Stimulated activated CD4-positive, alpha-beta T cell treated with anti-CD3 and anti-CD28 coated beads, Interleukin-2, amount 100 ng/mL, for 24 hours (primary cell): Measurements from ENCODE around the gene ELP5.
A peak's percentile ranks its signal among the peaks of the same experiment; 100 is the strongest.

Experiments
- DNase-seq, 2 donors: peaks; one replicate each; pipeline ENCODE4 v3.0.0-alpha.2; 2020

The ELP5 gene

DNA sequence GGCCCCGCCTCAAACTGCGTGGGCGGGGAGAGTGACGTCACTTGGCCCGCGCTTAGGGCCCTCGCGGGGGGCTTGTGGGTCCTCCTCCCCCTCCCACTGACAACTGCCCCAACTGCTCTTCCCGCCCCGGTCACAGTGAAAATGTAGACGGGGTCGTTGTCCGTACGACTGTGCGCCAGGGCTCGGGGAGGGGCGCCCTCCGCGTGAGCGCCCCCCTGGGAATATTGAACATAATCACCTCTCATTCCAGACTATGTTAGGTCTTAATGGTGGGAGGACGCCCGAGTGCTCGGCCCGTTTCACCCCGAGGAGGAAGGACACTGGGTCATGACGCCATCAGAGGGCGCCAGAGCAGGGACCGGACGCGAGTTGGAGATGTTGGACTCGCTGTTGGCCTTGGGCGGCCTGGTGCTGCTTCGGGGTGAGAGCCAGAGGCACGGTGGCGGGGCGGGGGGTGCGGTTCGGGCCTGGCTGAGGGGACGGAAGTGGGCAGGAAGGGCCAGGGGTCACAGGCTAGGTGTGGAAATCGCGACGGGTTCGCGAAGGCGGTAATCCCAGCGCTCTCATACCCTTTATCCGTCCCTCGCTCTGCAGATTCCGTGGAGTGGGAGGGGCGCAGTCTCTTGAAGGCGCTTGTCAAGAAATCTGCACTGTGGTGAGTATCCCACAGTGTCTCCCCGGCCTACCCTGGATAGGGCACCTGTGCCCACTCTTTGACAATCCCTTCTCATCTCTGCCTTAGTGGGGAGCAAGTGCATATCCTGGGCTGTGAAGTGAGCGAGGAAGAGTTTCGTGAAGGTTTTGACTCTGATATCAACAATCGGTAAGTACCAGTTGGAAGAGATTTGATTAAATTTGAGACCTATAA lies at the start of gene ELP5:
Gene ELP5, plus strand, starts transcription at position 40 of the 868 bp plus-strand sequence. Its CDS starts 336 bp downstream, at position 376.
- peak; percentile 88 to 98 for DNase-seq

DNA sequence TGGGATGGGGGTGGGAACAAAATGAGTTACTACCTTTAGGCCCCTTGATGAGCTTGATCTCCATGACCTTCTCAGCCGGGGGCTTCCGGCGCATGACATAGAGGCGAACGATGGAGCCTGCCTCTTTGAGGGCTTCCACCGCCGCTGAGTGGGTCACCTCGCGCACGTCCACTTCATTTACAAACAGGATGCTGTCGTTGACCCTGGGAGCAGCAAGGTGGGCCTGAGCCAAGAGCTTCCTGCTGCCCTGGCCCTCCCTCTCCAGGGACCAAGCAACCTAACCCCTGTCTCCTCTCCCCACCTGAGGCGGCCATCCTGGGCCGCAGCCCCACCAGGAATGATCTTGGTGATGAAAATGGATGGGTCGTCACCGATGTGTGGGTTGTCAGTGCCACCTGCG lies 48.6 kb upstream of the ELP5 start:
- DNase-seq: no peak

- no peak for DNase-seq
These were observed 47.7 kb upstream of the ELP5 start for GRCh38 chr17:7204336-7204735.

GRCh38 chr17:7204828-7205461 lies 47.1 kb upstream of the ELP5 start:
- peak; percentile 91 to 95 for DNase-seq

- no peak for DNase-seq
These were observed 46.5 kb upstream of the ELP5 start for GRCh38 chr17:7205561-7205960.

DNA sequence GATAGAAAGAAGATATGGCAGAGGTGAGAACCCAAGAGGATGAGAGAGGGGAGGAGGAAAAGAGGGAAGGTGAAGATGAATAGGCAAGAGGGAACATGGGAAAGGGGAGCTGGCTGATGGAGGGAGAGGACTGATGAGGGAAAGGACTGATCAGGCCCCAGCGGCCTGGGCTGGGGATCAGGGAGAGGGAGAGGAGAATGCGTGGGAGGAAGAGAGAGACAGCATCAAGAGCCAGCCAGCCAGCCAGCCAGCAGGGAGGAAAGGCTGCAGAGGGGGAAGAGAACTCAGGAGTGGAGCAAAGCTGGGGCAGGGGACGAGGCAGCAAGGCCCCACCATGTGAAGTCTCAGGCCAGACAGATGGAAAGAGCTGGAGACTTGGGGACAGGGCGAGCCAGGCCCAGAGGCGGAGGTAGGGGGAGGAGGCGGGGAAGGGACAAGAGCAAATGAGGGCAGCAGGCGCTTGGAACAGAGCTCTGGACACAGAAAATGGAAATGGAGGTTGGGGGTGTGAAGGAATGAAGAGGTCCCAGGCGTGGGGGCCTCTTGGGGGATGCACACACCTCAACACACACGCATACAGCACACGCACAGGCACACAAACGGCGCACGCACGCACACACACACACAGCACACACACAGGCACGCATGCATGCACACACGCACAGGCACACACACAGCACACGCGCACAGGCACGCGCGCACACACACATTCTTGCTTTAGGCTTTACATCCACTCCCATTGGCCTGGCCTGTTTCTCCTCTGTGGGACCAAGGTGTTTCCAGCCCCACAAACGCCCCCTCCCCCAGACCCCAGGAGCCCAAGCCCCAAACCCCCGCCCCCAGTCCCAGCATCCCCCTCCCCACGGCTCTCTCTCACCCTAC lies 44.7 kb upstream of the ELP5 start:
- DNase-seq: no peak

DNA sequence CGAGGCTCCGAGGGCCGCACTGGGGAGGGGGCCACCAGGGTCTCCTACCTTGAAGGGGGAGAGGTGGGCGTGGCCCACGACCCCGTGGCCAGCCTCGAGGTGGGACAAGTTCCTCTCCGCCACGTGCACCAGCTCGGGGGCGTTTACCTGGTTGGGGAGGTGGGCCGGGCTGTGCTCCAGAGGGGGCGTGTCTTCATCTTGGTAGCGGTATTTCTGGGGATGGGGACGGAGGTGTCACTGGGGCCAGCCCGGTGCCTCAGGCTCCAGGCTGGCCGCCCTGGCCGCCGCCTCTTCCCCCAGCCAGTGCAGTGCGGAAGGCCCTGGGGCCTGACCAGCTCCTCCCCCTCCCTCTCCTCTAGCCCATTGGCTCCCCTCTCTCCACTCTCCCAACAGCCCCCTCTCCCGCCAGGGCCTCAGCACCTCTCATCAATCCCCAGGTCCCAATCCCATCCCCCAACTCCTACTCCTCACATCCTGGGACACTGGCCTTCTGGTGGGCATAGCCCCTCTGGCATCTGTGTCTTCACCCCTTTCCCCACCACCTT lies 43.9 kb upstream of the ELP5 start:
- DNase-seq: no peak

GRCh38 chr17:7208754-7209460 lies 43.1 kb upstream of the ELP5 start:
- DNase-seq: no peak

GRCh38 chr17:7211491-7212273 lies 40.3 kb upstream of the ELP5 start:
- DNase-seq: no peak

- DNase-seq: no peak
These were observed 38.1 kb upstream of the ELP5 start for GRCh38 chr17:7213895-7214299.

GRCh38 chr17:7214300-7215135 lies 37.5 kb upstream of the ELP5 start:
- peak; percentile 100 for DNase-seq

DNA sequence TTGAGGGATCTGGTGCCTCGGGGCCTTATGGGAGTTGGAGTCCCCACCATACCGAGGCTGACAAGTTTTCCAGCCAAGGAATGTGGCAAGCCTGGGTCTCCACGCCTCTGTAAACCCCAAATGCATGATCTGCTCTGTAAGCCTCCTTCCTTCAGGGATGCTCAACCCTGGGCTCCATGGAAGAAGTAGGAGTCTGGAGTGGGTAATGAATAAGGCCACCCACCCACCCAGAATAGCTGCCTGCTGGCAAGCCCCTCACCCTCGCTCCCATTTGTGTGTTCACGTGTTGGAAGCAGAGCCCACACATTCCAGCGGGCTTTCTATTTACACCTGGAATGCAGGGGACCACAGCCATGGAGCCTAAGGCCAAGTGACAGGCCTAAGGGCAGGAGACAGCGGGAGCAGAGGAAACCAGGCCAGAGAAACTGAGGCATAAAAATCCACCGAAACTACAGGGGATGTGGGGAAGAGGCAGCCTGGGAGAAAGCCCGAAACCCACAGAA lies 36.8 kb upstream of the ELP5 start:
- DNase-seq: no peak

GRCh38 chr17:7215652-7216180 lies 36.3 kb upstream of the ELP5 start:
- no peak for DNase-seq

DNA sequence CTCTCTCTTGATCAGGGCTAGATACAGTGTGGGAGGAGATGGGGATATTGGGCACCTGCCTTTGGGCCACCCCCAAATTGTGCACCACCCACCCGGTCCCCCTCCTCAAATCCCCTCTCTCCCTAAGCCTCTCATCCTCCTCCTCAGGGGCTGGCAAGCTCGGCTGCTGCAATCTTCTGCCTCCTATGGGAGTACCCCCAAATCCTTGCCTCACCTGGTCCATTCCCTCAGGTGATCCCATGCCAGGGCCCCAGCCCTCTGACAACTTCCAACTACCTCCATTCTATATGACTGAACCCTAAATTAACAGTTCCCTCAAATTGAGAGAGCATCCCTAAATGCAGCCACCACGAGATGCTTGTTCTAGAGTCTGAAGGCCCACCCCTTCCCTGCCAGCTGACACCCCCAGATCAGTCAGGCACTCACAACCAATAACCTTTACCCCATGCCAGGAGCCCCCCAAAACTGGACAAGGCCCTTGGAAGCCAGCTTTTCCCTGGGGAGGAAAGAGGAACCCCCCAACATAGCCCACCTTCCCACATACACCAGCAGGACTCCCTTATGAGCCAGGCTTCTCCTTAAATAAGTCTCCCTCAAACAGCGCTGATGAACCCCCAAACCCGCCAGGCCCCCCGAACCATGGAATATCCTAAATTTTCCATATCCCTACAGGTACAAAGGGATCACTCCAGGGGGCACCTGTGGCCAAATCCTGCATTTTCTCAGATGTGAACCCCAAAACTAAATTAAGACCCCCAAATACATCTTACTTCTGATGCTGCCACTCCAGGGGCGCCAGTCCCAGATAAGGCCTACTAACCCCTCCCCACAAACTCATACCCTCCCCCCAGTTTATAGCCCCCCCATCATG lies 35.5 kb upstream of the ELP5 start:
- no peak for DNase-seq

DNA sequence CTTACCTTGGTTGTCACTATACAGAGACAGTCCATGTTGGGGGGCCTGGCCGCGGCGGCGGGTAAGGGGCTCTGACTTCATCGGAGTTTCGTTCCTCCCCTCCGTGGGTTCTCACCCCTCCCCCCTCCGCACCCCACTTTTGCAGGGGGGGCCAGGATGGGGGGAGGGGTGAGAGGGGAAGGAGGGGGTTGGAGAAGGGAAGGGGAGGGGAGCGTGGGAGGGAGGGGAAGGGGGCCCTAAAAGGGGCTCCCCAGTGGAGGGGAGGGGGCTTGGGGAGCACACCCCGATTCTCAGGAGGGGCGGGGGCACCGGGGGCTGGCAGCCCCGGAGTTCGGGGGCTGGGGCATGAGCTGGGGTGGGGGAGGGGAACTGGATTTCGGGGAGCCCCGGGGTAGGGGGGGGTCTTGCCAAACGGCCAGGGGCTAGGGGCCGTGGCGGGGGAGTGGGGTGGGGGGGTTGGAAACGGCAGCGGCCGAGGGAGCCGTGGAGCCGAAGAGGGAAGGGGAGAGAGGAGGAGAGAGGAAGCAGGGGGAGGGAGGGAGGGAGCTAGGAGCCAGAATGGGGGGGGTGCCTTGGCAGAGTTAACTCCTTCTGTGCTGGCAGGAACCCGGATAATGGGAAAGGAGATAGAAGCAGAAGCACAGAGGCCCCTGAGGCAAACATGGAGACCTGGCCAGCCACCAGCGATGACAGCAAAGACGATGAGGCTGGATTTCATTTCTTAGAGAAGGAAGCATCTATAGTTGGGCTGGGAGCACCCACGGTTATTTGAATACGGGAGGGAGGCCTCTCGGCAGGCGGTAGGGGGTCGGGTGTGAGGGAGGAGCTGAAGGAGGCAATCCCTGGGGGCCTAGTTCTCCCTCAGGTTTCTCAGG lies 34.7 kb upstream of the ELP5 start:
- no peak for DNase-seq

DNA sequence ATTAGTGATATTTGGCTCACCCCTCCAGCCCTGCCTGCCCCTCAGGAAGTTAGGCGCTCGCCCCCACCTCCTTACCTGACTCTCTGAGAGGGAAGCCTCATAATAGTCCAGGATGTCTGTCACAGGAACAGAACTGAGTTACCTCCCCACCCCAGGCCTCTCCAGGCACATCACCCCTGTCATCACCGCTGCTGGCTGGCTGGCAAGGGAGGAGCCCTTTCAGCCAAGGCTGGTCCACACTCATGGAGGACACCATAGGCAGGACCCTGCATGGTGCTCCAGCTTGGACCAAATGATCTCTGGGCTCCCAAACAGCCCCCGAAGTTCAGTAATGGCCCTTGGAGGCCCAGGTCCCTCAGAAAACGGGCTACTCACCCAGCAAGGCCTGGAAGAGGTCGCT lies 33.8 kb upstream of the ELP5 start:
- DNase-seq: no peak

DNA sequence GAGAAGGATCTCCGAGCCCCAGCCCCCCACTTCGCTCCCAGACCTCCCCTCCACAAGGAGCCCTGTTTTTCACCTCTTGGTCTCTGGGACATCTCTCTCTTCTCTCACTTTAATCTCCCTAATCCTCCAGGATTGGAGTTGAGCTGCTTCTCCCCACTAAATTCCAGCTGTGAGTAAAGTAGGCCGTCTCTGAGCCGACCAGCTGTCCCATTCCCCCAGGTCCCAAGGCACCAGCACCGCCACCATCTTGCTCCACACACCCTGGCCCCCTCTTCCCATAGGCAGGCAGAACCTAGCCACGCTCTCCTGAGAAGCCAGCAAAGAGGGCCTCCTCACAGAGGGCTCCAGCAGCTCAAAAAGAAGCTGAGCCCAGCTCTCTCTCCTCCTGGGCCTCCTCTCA lies 33.3 kb upstream of the ELP5 start:
- DNase-seq: no peak

GRCh38 chr17:7219229-7219811 lies 32.7 kb upstream of the ELP5 start:
- no peak for DNase-seq
